Central memory CD8-positive, alpha-beta T cell (primary cell): ENCODE measurements around the gene CUL2.

Experiments
- ATAC-seq: fragments of 150-1000 bp; cut with Tn5 transposase; replicated peaks from 2 replicates; pipeline ENCODE4 v1.10.0; 2022; ENCODE audit warnings: mild to moderate bottlenecking, moderate FRiP score, moderate number of reproducible peaks; ENCODE audit not compliant: poor library complexity, severe bottlenecking; ENCODE audit errors: extremely low read depth
- DNase-seq, 2 donors: peaks; one replicate each; pipeline ENCODE4 v3.0.0; 2021; ENCODE audit warnings: low spot score in 2 of 2
- H3K27ac Mint-ChIP-seq: one replicate; pipeline ENCODE4 v1.8.0; 2022; ENCODE audit warnings: low read depth, mild to moderate bottlenecking, moderate library complexity, mixed read lengths
- H3K27me3 Mint-ChIP-seq: one replicate; pipeline ENCODE4 v1.8.0; 2022; ENCODE audit warnings: mixed read lengths
- H3K36me3 Mint-ChIP-seq: one replicate; pipeline ENCODE4 v1.8.0; 2022; ENCODE audit warnings: mild to moderate bottlenecking, moderate library complexity, mixed read lengths; ENCODE audit not compliant: insufficient read depth
- H3K4me1 Mint-ChIP-seq: one replicate; pipeline ENCODE4 v1.8.0; 2022; ENCODE audit warnings: mixed read lengths
- H3K4me3 Mint-ChIP-seq: one replicate; pipeline ENCODE4 v1.8.0; 2022; ENCODE audit warnings: mild to moderate bottlenecking, moderate library complexity, mixed read lengths
- H3K9me3 Mint-ChIP-seq: one replicate; pipeline ENCODE4 v1.8.0; 2022; ENCODE audit warnings: mixed read lengths

CUL2 gene

DNA sequence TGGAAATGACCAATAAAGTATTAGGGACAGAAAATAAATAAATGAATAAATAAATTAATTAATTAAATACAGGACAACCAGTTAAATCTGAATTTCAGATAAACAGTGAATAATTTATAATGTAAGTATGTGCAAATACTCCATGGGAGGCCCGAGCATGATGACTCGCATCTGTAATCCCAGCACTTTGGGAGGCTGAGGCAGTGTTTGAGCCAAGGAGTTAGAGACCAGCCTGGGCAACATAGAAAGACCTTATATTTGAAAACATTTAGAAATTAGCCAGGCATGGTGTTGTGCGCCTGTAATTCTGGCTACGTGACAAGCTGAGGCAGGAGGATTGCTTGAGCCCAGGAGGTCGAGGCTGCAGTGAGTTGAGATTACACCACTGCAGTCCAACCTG is 123.7 kb downstream of the CUL2 start:
- ATAC-seq, result no peak
- no peaks in the 10 kb centered on the region for H3K4me1 Mint-ChIP-seq
- no peak overlapping the region for H3K4me3 Mint-ChIP-seq
- H3K36me3 Mint-ChIP-seq, result peaks cover 2% of the 10 kb centered on the region
- H3K27ac Mint-ChIP-seq, result no peak overlapping the region
- H3K27me3 Mint-ChIP-seq, result peaks cover 35% of the 10 kb centered on the region
- no peak for DNase-seq
- H3K9me3 Mint-ChIP-seq, result no peaks in the 10 kb centered on the region

DNA sequence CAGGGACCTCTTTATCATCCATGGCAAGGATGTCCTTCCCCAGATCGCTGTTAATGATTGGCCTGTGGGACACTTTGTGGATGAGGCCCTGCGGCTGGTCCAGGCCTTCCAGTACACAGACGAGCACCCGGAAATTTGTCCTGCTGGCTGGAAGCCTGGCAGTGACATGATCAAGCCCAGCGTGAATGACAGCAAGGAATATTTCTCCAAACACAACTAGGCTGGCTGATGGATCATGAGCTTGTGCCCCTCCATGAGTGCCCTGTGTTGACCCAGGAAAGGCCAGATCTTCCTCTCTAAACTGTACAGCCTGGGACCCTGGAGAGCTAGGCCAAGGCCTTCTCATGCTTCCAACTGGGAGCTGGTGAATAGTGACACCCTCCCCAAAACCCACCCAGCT is 124.1 kb downstream of the CUL2 start:
- H3K27ac Mint-ChIP-seq, result no peak overlapping the region
- H3K4me3 Mint-ChIP-seq, result no peak overlapping the region
- H3K36me3 Mint-ChIP-seq, result peaks cover 2% of the 10 kb centered on the region
- H3K4me1 Mint-ChIP-seq, result no peaks in the 10 kb centered on the region
- H3K27me3 Mint-ChIP-seq, result peaks cover 32% of the 10 kb centered on the region
- no peaks in the 10 kb centered on the region for H3K9me3 Mint-ChIP-seq
- no peak for ATAC-seq
- no peak for DNase-seq

DNA sequence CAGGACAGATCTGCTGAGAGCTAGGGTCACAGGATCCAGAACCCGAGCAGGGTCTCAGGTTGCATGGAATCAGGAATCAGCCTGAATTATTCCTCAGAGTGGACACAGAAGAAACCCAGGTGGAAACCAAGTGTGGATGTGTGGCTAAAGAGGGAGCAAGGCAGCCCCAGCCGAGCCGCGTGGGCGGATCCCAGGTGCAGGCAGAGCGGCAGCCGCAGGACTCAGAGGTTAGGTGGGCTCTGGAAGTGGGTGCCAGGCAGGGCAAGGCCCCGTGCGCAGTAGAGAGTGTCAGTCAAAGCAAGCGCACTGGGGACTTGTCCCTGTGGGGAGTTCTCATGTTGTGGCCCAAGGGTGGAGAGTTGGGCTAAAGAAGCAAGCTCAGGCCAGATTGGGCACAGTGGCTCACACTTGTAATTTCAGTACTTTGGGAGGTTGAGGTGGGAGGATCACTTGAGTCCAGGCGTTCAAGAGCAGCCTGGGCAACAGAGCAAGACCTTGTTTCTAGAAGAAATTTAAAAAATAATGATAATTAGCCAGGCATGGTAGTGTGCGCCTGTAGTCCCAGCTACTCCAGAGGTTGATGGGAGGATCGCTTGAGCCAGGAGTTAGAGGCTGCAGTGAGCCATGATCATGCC is 125.9 kb downstream of the CUL2 start:
- DNase-seq, result no peak
- Mint-ChIP-seq H3K9me3 (no peaks in the 10 kb centered on the region), H3K27ac (no peak overlapping the region), H3K4me3 (no peak overlapping the region), H3K36me3 (no peaks in the 10 kb centered on the region), H3K27me3 (peaks cover 15% of the 10 kb centered on the region), H3K4me1 (no peaks in the 10 kb centered on the region)
- ATAC-seq, result no peak

DNA sequence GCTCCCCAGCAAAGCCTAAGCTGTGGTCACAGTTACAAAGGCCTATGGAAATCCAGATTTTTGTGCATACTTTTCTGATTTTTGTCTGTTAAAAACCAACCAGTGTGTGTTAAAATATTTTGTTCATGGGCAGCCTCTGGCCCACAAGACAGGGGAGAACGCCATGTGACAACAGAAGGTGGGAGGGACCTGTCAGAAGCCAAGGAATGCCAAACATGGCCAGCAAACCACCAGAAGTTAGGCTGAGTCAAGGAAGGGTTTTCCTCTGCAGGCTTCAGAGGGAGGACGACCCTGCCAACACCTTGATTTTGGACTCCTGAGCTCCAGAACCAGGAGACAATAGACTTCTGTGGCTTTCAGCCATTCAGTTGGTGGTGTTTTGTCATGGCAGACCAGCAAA is 127.3 kb downstream of the CUL2 start:
- ATAC-seq, result no peak

DNA sequence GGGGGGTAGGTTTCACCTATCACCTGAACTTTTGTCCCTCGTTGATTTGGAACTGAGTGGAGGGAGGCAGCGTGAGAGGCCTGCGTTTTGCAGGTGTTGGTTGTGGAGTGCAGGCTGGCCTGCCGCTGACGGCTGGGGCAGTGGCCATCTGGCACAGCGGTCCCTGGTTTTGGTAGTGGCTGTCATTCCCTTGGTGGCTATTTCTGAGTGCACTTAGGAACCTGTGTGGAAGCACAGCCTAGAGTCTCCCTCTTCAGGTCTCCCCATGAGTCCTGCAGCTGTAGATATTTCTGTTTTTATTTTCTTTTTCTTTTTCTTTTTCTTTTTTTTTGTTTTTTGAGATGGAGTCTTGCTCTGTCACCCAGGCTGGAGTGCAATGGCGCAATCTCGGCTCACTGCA is 129.2 kb downstream of the CUL2 start:
- Mint-ChIP-seq H3K27ac (no peak overlapping the region), H3K27me3 (no peaks in the 10 kb centered on the region), H3K9me3 (no peaks in the 10 kb centered on the region), H3K4me1 (no peaks in the 10 kb centered on the region), H3K4me3 (no peak overlapping the region), H3K36me3 (no peaks in the 10 kb centered on the region)
- ATAC-seq (no peak), DNase-seq (no peak)

More for the DNA sequence above, 127.3 kb downstream of the CUL2 start:
- no peak for DNase-seq
- H3K4me3 Mint-ChIP-seq, result no peak overlapping the region
- no peaks in the 10 kb centered on the region for H3K4me1 Mint-ChIP-seq
- no peaks in the 10 kb centered on the region for H3K36me3 Mint-ChIP-seq
- peaks cover 9% of the 10 kb centered on the region for H3K27me3 Mint-ChIP-seq
- H3K27ac Mint-ChIP-seq, result no peak overlapping the region
- H3K9me3 Mint-ChIP-seq, result no peaks in the 10 kb centered on the region

DNA sequence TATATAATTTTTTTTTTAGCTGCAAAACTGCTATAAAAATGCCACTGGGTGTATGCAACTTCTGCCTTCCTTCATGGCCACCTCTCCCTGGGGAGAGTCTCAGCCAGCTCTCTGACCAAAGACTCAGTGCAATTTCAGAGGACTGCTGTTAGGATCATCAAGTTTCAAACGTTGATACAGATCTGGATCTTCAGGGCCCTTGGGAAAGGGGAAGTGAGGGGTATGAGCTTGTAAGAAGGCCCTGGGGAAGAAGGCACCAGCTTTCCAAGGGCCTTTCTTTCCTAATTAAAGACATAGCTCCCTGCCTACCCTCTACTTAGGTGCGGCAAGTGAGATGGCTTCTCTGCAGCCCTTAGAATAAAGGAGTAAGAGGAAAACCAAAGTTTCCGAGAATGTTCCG is 130.4 kb downstream of the CUL2 start:
- no peak overlapping the region for H3K4me3 Mint-ChIP-seq
- no peak overlapping the region for H3K27ac Mint-ChIP-seq
- H3K4me1 Mint-ChIP-seq, result no peaks in the 10 kb centered on the region
- H3K27me3 Mint-ChIP-seq, result no peaks in the 10 kb centered on the region
- no peaks in the 10 kb centered on the region for H3K36me3 Mint-ChIP-seq
- DNase-seq (no peak), ATAC-seq (no peak)
- H3K9me3 Mint-ChIP-seq, result no peaks in the 10 kb centered on the region

DNA sequence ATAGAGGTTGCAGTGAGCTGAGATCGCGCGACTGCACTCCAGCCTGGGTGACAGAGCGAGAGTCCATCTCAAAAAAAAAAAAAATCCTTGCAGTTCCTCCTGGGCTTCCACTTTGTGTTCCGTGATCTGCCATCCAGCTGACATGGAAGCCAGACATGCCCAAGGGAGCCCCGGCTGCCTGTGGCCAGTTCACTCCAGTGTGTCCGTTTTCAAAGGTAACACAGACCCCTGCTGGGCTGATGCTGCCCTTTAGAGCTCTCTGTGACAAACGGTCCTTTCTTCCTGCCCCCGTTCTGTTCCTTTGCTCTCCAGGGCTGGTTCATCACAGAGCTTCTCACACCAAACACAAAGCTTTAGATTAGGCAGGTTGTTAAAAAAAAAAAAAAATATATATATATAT is 130.8 kb downstream of the CUL2 start:
- H3K4me3 Mint-ChIP-seq, result no peak overlapping the region
- no peaks in the 10 kb centered on the region for H3K27me3 Mint-ChIP-seq
- ATAC-seq, result no peak
- no peak overlapping the region for H3K27ac Mint-ChIP-seq
- no peaks in the 10 kb centered on the region for H3K36me3 Mint-ChIP-seq
- DNase-seq, result no peak
- H3K9me3 Mint-ChIP-seq, result no peaks in the 10 kb centered on the region
- no peaks in the 10 kb centered on the region for H3K4me1 Mint-ChIP-seq
